ENCODE measurements around the gene DUS3L.

The DUS3L gene, protein sequence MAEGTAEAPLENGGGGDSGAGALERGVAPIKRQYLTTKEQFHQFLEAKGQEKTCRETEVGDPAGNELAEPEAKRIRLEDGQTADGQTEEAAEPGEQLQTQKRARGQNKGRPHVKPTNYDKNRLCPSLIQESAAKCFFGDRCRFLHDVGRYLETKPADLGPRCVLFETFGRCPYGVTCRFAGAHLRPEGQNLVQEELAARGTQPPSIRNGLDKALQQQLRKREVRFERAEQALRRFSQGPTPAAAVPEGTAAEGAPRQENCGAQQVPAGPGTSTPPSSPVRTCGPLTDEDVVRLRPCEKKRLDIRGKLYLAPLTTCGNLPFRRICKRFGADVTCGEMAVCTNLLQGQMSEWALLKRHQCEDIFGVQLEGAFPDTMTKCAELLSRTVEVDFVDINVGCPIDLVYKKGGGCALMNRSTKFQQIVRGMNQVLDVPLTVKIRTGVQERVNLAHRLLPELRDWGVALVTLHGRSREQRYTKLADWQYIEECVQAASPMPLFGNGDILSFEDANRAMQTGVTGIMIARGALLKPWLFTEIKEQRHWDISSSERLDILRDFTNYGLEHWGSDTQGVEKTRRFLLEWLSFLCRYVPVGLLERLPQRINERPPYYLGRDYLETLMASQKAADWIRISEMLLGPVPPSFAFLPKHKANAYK
- 38.6 to 58.7 reads per million in 2 experiments for total RNA-seq

DNA sequence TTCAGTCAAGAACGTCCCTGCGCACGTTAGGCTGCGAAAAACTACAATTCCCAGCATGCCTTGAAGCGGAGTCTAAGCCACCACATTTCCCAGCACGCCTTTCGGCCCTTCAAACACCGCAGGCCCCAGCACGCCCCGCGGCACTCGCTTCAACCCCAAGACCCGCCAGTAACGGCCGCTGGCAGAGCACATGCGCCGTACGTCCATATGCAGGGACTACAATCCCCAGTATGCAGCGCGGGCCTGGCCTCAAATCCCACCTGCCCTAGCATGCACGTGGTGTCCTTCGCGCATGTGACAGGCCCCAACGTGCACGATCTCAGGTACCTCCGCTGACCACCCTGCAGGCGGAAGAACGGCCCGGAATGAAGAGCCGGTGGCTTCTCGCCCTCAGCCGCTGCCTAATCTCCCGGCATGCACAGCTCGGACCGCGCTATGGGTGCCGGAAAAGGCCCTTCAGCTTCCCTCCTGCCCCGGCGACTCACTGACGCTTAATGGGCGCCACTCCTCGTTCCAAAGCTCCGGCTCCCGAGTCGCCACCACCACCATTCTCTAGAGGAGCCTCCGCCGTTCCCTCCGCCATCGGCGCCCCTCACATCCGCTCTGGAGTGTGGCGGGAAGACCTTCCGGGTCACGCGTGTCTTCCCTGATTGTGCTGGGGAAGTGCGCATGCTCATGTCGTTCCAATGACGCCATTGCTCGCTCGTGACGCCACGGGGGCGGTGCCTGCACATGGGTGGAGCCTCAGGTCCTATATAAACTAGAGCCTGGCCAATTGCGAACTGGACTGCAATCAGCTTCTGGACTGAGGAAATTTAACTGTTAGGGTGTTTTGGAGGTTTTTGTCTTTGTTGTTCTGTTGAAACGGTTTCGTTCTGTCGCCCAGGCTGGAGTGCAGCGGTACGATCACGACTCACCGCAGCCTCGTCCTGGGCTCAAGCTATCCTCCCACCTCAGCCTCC is at the start of gene DUS3L:
Gene DUS3L, minus strand, starts transcription at position 605 of the 962 bp plus-strand sequence. Its CDS starts 22 bp downstream, at position 583.
- DNase-seq (ENCODE audit: low read depth) = peak; percentile 94

GRCh38 chr19:5839065-5840017 is 48.4 kb upstream of the DUS3L start, which contains the start of gene FUT6:
TSS of gene FUT6 (minus strand) at chr19:5839702. CDS start at chr19:5832567, 7,135 bp downstream.
- no peak for DNase-seq (ENCODE audit: low read depth)

GRCh38 chr19:5838353-5839064 is 47.5 kb upstream of the DUS3L start:
- no peak for DNase-seq (ENCODE audit: low read depth)

DNA sequence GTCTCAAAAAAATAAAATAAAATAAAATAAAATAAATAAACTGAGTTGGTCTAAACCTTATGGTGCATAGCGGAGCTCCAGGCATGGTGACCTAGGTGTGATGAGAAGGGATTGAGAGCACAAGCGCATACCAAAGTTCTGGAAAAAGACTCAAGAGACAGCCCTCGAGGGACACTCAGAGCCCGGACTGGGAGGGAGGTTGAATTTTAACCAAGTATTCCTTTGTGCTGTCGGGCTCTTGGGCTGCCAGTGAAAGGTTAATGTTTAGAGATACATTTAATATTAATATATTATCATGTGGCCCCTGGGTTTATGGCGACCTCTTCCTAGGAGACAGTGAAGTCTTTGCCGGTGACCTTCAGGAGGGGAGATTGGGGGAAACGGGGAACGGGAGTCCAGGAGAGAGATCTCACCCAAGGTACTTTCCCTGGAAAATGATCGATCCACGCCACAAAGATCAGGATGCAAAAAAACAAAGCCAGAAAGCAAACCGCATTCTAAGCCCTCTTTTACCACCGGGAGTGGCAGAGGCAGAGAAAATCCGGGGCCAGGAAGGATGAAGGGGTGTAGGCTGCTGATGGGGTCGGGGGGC is 46.9 kb upstream of the DUS3L start:
- no peak for DNase-seq (ENCODE audit: low read depth)

DNA sequence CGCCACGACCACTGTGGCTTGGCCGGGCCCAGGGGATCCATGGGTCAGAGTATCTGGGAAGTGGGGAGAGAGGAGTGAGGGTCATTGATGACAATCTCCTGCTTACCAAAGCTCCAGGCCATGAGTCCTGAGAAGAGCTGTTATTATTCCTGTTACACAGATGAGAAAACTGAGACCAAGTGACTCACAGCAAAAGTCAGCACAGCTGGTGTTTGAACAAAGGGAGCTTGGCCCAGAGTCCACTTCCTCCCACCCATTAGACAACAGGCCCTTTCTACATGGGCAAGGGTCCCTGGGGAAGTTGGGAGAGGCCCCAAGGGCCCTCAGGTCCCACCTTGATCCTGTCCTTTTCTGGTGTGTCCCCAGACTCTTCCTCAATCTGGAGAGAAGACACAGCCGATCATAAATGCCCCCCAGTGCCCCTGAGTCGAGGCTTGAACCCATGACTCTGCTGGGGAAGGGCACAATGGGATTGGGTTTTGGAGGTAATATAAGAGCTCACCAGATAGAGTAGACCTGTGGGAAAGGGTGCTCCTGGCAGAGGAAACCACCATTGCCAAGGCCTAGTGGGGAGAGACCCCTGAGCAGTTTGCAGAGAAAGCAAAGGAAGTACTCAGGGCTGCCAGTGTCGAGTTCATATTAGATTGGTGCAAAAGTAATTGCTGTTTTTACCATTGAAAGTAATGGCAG is 41.7 kb upstream of the DUS3L start:
- no peak for DNase-seq (ENCODE audit: low read depth)

DNA sequence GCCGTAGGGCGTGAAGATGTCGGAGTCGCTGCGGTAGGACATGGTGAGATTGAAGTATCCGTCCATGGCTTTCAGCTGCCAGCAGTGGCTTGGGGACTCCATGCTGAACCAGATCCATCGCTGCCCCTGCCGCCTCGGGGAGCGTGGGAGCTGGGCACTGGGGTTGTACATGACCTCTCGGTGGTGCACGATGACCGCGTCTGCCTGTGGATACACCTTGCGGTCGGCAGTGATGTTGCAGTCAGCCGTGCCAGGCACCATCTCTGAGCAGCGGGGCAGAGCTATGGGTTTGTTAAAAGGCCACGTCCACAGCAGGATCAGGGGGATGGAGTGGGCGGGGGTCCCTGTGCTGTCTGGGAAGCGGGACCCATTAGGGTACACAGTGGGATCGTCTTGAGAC is 41.1 kb upstream of the DUS3L start:
- no peak for DNase-seq (ENCODE audit: low read depth)

GRCh38 chr19:5831159-5831558 is 40.2 kb upstream of the DUS3L start:
- no peak for DNase-seq (ENCODE audit: low read depth)

DNA sequence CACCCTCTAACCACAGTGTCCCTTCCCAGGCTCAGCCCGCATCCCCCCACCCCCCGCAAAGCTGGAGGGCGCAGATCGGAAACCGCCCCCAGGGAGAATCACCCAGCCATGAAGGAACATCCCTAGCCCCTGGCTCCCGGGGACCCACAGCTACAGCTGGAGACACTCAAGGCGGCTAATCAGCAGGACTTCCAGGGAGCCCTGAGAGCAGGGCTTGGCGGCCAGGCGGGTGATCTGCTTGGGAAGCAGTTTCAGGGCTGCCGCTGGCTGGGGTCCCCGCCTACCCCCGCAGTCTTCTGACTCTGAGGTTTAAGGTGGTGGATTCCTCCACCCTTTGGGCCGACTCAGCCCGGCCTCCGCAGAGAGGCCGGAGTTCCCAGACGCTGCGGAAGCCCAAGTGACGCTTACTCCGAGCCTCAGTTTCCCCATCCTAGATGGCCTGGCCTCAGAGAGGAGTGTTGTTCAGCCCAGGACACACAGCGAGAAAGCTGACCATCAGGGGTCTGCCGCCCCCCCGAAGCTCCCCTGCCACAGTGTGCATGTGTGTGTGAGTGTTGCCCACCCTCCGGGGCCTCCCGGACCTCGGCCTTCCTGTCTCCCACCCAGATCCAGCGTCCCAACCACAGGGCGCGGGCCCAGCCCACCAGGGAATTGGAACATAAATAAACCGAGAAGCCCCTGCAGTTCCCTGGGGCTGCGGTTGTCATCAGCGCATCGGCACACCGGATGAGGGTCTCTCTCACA is 38.8 kb upstream of the DUS3L start:
- no peak for DNase-seq (ENCODE audit: low read depth)

GRCh38 chr19:5828661-5829566 is 38.0 kb upstream of the DUS3L start:
- no peak for DNase-seq (ENCODE audit: low read depth)

DNA sequence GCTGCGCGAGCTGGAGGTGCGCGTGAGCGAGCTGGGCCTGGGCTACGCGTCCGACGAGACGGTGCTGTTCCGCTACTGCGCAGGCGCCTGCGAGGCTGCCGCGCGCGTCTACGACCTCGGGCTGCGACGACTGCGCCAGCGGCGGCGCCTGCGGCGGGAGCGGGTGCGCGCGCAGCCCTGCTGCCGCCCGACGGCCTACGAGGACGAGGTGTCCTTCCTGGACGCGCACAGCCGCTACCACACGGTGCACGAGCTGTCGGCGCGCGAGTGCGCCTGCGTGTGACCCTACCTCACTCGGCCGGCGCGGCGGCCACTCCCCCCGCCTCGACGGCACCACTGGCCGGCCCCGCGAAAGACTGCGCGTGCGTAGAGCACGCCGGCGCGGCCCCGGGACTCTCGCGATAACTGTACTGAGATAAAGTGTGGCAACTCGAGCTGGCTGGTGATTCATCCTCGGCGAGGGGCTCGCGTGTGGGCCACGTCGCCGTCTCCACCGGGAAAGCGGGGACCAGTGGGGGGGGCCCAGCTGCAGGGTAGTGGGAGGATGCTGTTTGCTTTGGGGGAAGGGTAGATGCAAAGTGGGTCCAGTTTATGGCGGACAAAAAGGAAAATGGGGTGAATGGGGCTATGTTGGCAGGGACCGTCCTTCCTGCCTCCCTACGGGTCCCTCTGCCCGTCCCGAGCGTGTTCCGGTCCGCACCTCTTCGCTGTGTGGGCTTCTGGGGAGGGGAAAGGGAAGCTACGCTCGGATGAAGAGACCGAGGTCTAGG is 37.1 kb upstream of the DUS3L start:
- peak; percentile 87 for DNase-seq (ENCODE audit: low read depth)

GRCh38 chr19:5827342-5827890 is 36.5 kb upstream of the DUS3L start:
- DNase-seq (ENCODE audit: low read depth) = no peak

DNA sequence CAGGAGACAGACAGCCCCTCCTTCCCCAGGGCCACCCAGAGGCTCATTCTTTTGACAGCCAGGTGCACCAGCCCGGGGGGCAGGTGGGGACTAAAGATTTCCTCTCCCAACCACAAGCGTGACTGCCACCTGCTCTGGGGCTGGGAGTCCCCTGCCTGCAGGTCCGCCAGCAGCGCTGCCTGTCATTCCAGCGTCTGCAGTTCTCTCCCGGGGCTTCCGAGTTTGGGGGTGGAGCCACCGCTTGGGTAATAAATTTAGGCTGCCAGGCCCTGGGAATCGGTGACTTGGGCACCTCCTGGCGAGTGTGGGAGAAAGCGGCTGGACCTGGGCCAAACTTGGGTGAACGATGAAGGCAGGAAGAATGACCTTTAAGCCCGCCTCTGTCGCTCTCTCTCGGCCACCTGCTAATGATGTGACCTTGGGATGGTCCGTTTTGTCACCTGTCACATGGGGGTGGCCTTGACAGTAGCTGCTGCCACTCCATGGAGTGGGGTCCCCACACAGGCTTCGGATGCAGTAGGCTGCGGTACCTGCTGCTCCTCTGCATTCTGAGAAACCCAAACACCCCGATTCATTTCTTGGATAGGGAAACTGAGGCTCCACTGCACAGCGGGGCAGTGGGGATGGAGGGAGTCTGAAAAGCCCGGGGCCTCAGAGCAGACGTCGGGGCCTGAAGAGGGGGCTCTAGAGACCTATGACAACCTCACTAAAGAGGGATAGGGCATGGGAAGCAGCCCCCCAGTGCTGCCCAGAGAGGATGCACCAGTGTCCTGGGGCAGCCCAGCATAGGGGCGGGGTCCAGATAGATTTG is 35.8 kb upstream of the DUS3L start:
- DNase-seq (ENCODE audit: low read depth) = no peak

- DNase-seq (ENCODE audit: low read depth) = no peak
Observed at GRCh38 chr19:5825178-5825577, 34.2 kb upstream of the DUS3L start.

- no peak for DNase-seq (ENCODE audit: low read depth)
Observed at GRCh38 chr19:5824751-5825150, 33.8 kb upstream of the DUS3L start.

GRCh38 chr19:5823579-5824281 is 32.8 kb upstream of the DUS3L start:
- DNase-seq (ENCODE audit: low read depth) = no peak

All from T follicular helper cell (primary cell).